GM13976 (cell line): Measurements from ENCODE around the gene JUP.

Experiments
- DNase-seq: peaks from one replicate; pipeline ENCODE4 v3.0.0; 2012; ENCODE audit warnings: low spot score
- CTCF ChIP-seq: IDR thresholded peaks from 2 replicates; pipeline ENCODE4 v1.5.1; 2012; ENCODE audit warnings: borderline replicate concordance, mild to moderate bottlenecking; ENCODE audit not compliant: insufficient read depth; ENCODE audit errors: extremely low read depth, missing control alignments, control extremely low read depth
- in situ Hi-C: fragments of 300-500 bp; cut with MboI; formaldehyde crosslinking; loops from one replicate; pipeline ENCODE4 v1.12.0; 2022; ENCODE audit warnings: low sequenced_read_pairs, mixed read lengths, inconsistent platforms; ENCODE audit not compliant: unreplicated experiment

The JUP gene

GRCh38 chr17:41725134-41725533 lies 61.4 kb downstream of the JUP start:
- no peak for TF ChIP-seq CTCF
- no peak for DNase-seq
- in situ Hi-C loops = no loop called here

- no peak for TF ChIP-seq CTCF
- in situ Hi-C loops = no loop called here
- DNase-seq = no peak
These were observed 61.9 kb downstream of the JUP start for GRCh38 chr17:41724476-41725050.

- DNase-seq = no peak
- no peak for TF ChIP-seq CTCF
- in situ Hi-C loops = no loop called here
These were observed 62.6 kb downstream of the JUP start for GRCh38 chr17:41723801-41724475.

GRCh38 chr17:41722231-41722630 lies 64.3 kb downstream of the JUP start:
- in situ Hi-C loops = no loop called here
- no peak for DNase-seq

GRCh38 chr17:41718287-41718645 lies 68.2 kb downstream of the JUP start:
- TF ChIP-seq CTCF = no peak
- DNase-seq = no peak
- in situ Hi-C loops = no loop called here

More at GRCh38 chr17:41722231-41722630, 64.3 kb downstream of the JUP start:
- TF ChIP-seq CTCF = no peak

- in situ Hi-C loops = no loop called here
- no peak for TF ChIP-seq CTCF
- no peak for DNase-seq
These were observed 68.9 kb downstream of the JUP start for GRCh38 chr17:41717408-41718286.
